ENCODE results near the gene ARHGAP22. TPM values are rescaled to one million over a fixed set of nuclear protein-coding genes. Genes with fewer than 3 reads are reported as not detected.
A peak's percentile ranks its signal among the peaks of the same experiment; 100 is the strongest.

Gene ARHGAP22
- total RNA-seq, 1 donor from 2014 or later = 6.2 TPM

GRCh38 chr10:48400850-48401220 lies 204.0 kb downstream of the ARHGAP22 start:
- H3K79me2 ChIP-seq (ENCODE audit: insufficient read depth, low read length) = peaks cover 42% of the 10 kb centered on the region
- DNase-seq (ENCODE audit: low read depth) (no peak), FAIRE-seq (no peak)
- H3K4me1 ChIP-seq (ENCODE audit: insufficient read depth, low read length) = peaks cover 4% of the 10 kb centered on the region
- H3K27ac ChIP-seq (ENCODE audit: low read depth, low read length) = no peak overlapping the region
- no peaks in the 10 kb centered on the region for H3K36me3 ChIP-seq (ENCODE audit: insufficient read depth, low read length)
- no peak overlapping the region for H3K4me2 ChIP-seq (ENCODE audit: low read length)
- H3K4me3 Mint-ChIP-seq (ENCODE audit: unreplicated experiment) = no peak overlapping the region
- H3K27ac Mint-ChIP-seq (ENCODE audit: unreplicated experiment) = no peak overlapping the region
- H3K9me3 Mint-ChIP-seq (ENCODE audit: unreplicated experiment) = no peaks in the 10 kb centered on the region
- H3K4me1 Mint-ChIP-seq (ENCODE audit: low read depth, unreplicated experiment) = peaks cover 21% of the 10 kb centered on the region
- H2AFZ ChIP-seq (ENCODE audit: low read depth, low read length) = no peak overlapping the region
- no peaks in the 10 kb centered on the region for H3K27me3 ChIP-seq (ENCODE audit: insufficient read depth, low read length)
- TF ChIP-seq CTCF (IDR thresholded peaks at IDR 0.05; ENCODE audit: insufficient read depth, low read depth, low read length) = no peak
- TF ChIP-seq EZH2 (IDR thresholded peaks at IDR 0.05; ENCODE audit: insufficient read depth, low read length) = no peak
- no peak overlapping the region for H3K4me3 ChIP-seq (ENCODE audit: insufficient read depth, low read depth, low read length)
- H3K27me3 Mint-ChIP-seq (ENCODE audit: low read depth, unreplicated experiment) = no peaks in the 10 kb centered on the region
- H3K9me3 ChIP-seq (ENCODE audit: insufficient read depth, low read depth, low read length) = no peaks in the 10 kb centered on the region
- H3K36me3 Mint-ChIP-seq (ENCODE audit: low read depth, unreplicated experiment) = no peaks in the 10 kb centered on the region
- H4K20me1 ChIP-seq (ENCODE audit: insufficient read depth, low read length) = peaks cover 31% of the 10 kb centered on the region
- no peak overlapping the region for H3K9ac ChIP-seq (ENCODE audit: low read length)

GRCh38 chr10:48400129-48400849 lies 204.6 kb downstream of the ARHGAP22 start:
- Histone ChIP-seq H3K9ac (ENCODE audit: low read length) (no peak overlapping the region), H4K20me1 (ENCODE audit: insufficient read depth, low read length) (peaks cover 31% of the 10 kb centered on the region), H3K79me2 (ENCODE audit: insufficient read depth, low read length) (peaks cover 43% of the 10 kb centered on the region), H2AFZ (ENCODE audit: low read depth, low read length) (no peak overlapping the region), H3K4me1 (ENCODE audit: insufficient read depth, low read length) (peaks cover 4% of the 10 kb centered on the region), H3K4me3 (ENCODE audit: insufficient read depth, low read depth, low read length) (no peak overlapping the region), H3K27ac (ENCODE audit: low read depth, low read length) (no peak overlapping the region), H3K27me3 (ENCODE audit: insufficient read depth, low read length) (no peaks in the 10 kb centered on the region), H3K4me2 (ENCODE audit: low read length) (peak overlapping the region; percentile 12), H3K36me3 (ENCODE audit: insufficient read depth, low read length) (no peaks in the 10 kb centered on the region), H3K9me3 (ENCODE audit: insufficient read depth, low read depth, low read length) (no peaks in the 10 kb centered on the region)
- Mint-ChIP-seq H3K36me3 (ENCODE audit: low read depth, unreplicated experiment) (no peaks in the 10 kb centered on the region), H3K4me1 (ENCODE audit: low read depth, unreplicated experiment) (peaks cover 21% of the 10 kb centered on the region), H3K27me3 (ENCODE audit: low read depth, unreplicated experiment) (no peaks in the 10 kb centered on the region), H3K27ac (ENCODE audit: unreplicated experiment) (no peak overlapping the region), H3K4me3 (ENCODE audit: unreplicated experiment) (no peak overlapping the region), H3K9me3 (ENCODE audit: unreplicated experiment) (no peaks in the 10 kb centered on the region)
- FAIRE-seq (peak; percentile 78), DNase-seq (ENCODE audit: low read depth) (peak; percentile 67)
- no peak for TF ChIP-seq CTCF (IDR thresholded peaks at IDR 0.05; ENCODE audit: insufficient read depth, low read depth, low read length)
- no peak for TF ChIP-seq EZH2 (IDR thresholded peaks at IDR 0.05; ENCODE audit: insufficient read depth, low read length)

- Histone ChIP-seq H3K4me3 (ENCODE audit: insufficient read depth, low read depth, low read length) (no peak overlapping the region), H3K27ac (ENCODE audit: low read depth, low read length) (no peak overlapping the region), H3K27me3 (ENCODE audit: insufficient read depth, low read length) (no peaks in the 10 kb centered on the region), H3K4me1 (ENCODE audit: insufficient read depth, low read length) (peaks cover 4% of the 10 kb centered on the region), H3K9ac (ENCODE audit: low read length) (no peak overlapping the region), H2AFZ (ENCODE audit: low read depth, low read length) (no peak overlapping the region), H3K79me2 (ENCODE audit: insufficient read depth, low read length) (peaks cover 45% of the 10 kb centered on the region), H3K9me3 (ENCODE audit: insufficient read depth, low read depth, low read length) (no peaks in the 10 kb centered on the region), H3K36me3 (ENCODE audit: insufficient read depth, low read length) (no peaks in the 10 kb centered on the region), H3K4me2 (ENCODE audit: low read length) (peak overlapping the region; percentile 12), H4K20me1 (ENCODE audit: insufficient read depth, low read length) (peaks cover 31% of the 10 kb centered on the region)
- H3K27ac Mint-ChIP-seq (ENCODE audit: unreplicated experiment) = no peak overlapping the region
- no peaks in the 10 kb centered on the region for H3K9me3 Mint-ChIP-seq (ENCODE audit: unreplicated experiment)
- H3K4me1 Mint-ChIP-seq (ENCODE audit: low read depth, unreplicated experiment) = peaks cover 21% of the 10 kb centered on the region
- no peaks in the 10 kb centered on the region for H3K27me3 Mint-ChIP-seq (ENCODE audit: low read depth, unreplicated experiment)
- no peak for FAIRE-seq
- no peak for DNase-seq (ENCODE audit: low read depth)
- H3K36me3 Mint-ChIP-seq (ENCODE audit: low read depth, unreplicated experiment) = no peaks in the 10 kb centered on the region
- no peak overlapping the region for H3K4me3 Mint-ChIP-seq (ENCODE audit: unreplicated experiment)
- no peak for TF ChIP-seq CTCF (IDR thresholded peaks at IDR 0.05; ENCODE audit: insufficient read depth, low read depth, low read length)
- no peak for TF ChIP-seq EZH2 (IDR thresholded peaks at IDR 0.05; ENCODE audit: insufficient read depth, low read length)
Observed at GRCh38 chr10:48399551-48399950, 205.3 kb downstream of the ARHGAP22 start.

Data from astrocyte (in vitro differentiated cells and primary cell).